NCI-H1436 (cell line): ENCODE data around the gene RAB9B.
A peak's percentile ranks its signal among the peaks of the same experiment; 100 is the strongest.

Experiments
- DNase-seq: peaks from one replicate; lab custom pipeline; 2025; lab: John Stamatoyannopoulos, UW

Gene RAB9B

DNA sequence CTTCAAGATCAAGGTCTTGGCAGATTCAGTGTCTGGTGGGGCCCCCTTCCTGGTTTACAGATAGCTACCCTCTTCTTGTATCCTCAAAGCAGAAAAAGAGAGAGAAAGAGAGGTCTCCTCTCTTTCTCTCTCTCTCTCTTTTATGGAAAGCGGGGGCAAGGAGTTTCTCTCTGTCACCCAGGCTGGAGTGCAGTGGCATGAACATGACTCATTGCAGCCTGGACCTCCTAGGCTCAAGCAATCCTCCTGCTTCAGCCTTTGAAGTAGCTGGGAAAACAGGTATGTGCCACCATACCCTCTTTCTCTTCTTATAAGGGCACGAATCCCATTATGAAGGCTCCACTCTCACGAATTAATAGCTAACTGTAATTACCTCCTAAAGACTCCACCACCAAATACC lies 20.2 kb downstream of the RAB9B start:
- DNase-seq, result no peak

DNA sequence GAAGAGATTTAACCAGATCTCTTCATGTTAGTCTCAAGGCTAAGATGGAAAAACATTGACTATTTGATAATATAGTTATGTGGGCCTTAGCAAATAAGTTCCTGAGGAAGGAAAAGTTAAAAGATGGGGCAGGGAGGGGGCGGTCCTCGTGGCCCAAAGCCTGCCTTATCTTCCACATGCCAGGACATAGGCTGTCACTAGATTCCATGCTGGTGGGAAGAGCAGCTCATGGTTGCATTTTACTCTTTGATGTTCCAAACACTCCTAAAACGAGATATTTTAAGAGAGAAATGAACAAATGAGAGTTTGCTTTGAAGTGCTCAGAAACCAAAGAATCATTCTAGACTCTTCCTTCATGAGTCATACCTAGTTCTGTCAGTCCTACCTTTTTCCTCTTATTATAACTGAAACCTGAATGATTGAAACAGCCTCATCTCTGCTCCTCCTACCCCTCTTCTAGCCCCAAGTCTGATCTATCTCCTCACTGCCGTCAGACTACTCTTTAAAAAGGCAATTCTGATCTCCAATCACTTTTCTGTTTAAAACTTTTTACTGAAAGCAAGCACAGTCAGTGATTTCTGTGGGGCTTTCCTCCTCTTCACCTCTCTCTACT lies 25.1 kb downstream of the RAB9B start:
- no peak for DNase-seq

DNA sequence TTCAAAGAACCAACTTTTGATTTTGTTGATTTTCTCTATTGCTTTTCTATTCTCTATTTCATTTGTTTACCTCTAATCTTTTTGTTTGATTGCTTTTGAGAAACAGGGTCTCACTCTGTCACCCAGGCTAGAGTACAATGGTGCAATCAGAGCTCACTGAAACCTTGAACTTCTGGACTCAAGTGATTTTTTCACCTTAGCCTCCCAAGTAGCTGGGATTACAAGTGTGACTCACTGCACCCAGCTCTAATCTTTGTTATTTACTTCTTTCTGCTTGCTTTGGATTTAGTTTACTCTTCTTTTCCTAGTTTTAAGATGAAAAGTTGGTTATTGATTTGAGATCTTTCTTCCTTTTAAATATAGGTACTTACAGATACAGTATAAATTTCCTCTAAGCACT lies 26.2 kb downstream of the RAB9B start:
- DNase-seq, result no peak

- no peak for DNase-seq
These were observed 31.7 kb downstream of the RAB9B start for GRCh38 chrX:103800318-103800717.

DNA sequence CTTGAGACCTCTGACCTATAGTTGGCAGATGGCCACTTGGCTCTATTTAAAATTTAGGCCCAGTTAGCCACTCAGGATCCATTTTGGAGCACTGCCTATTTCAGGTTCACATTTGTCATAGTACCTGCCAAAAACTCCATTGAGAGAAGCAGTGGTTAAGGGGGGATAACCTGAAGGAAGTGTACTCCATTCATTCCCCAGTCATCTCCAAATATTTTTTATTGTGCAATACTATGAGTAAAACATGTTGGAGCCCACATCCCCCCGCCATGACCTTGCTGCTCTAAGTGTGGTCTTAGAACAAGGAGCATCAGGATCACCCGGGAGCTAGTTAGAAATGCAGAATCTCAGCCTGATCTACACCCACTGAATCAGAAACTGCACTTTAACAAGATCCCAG lies 34.4 kb downstream of the RAB9B start:
- no peak for DNase-seq

- DNase-seq, result no peak
These were observed 37.9 kb downstream of the RAB9B start for GRCh38 chrX:103794119-103794518.

- no peak for DNase-seq
These were observed 38.5 kb downstream of the RAB9B start for GRCh38 chrX:103793545-103793940.

GRCh38 chrX:103792916-103793544 lies 39.0 kb downstream of the RAB9B start:
- DNase-seq, result no peak

GRCh38 chrX:103791826-103792485 lies 40.1 kb downstream of the RAB9B start:
- no peak for DNase-seq

DNA sequence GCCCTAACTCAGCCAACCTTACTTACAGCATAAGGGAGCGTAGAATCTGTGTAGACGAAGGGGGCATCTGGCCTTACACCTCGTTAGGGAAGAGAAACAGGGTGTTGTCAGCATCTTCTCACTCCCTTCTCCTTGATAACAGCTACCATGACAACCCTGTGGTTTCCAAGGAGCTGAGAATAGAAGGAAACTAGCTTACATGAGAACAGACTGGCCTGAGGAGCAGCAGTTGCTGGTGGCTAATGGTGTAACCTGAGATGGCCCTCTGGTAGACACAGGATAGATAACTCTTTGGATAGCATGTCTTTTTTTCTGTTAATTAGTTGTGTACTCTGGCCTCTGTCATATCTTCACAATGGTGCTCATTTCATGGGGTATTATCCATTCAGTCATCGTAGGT lies 40.8 kb downstream of the RAB9B start:
- DNase-seq, result no peak

GRCh38 chrX:103789004-103789403 lies 43.1 kb downstream of the RAB9B start:
- DNase-seq, result no peak

GRCh38 chrX:103783971-103784370 lies 48.1 kb downstream of the RAB9B start:
- DNase-seq, result no peak

- DNase-seq, result no peak
These were observed 48.9 kb downstream of the RAB9B start for GRCh38 chrX:103783196-103783595.

DNA sequence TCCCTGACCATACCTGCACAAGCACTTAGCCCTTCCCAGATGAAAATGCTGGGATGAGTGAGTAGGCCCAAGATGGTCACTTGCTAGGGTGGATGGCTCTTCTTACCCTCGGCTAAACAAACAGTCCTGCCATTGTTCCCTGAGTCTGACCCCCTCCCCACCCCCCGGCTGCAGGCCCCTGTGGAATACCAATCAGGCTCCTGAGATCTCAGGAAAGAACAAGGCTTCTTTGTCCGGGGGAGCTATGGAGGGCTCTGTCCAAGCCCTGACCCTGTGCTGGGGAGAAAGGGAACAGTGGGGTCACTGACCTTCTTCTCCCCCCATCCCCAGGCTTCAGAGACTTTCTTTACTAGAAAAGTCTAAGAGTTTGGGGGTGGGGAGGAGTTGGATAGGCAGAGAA lies 49.4 kb downstream of the RAB9B start:
- DNase-seq, result no peak

DNA sequence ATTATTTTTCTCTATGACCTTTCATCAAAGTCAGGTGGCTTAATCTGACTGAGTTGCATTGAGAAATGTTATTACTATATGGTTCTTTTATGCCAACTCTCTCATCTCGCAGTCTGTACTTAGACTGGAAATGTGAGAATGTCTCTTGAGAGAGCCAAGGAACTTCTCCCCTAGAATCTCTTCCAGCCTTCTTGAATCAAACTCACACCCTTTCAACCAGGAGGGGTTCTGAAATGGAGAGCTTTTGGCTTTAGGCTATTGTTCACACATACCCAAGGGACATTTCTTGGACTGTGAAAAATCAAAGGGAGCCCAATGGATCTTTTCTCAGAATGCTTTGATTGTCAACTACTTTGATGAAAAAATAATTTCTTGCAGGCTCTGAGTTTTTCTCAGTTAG lies 50.4 kb downstream of the RAB9B start:
- DNase-seq, result no peak

DNA sequence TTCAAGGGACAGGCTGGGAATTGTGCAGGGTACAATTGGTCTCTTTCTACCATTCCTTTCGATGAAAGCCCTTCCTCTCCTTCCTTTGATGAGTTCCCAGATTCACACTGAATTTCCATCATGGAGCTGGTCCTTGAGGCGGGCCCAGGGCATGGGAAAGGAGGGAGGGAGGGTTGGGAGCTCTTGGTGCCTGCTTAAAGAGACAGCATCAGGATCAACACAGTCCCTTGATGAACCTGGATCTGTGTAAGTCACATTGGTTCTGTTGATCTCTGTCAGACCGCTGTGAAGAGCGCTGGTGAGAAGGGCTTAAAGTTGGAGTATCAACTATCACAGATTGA lies 51.0 kb downstream of the RAB9B start:
- no peak for DNase-seq

DNA sequence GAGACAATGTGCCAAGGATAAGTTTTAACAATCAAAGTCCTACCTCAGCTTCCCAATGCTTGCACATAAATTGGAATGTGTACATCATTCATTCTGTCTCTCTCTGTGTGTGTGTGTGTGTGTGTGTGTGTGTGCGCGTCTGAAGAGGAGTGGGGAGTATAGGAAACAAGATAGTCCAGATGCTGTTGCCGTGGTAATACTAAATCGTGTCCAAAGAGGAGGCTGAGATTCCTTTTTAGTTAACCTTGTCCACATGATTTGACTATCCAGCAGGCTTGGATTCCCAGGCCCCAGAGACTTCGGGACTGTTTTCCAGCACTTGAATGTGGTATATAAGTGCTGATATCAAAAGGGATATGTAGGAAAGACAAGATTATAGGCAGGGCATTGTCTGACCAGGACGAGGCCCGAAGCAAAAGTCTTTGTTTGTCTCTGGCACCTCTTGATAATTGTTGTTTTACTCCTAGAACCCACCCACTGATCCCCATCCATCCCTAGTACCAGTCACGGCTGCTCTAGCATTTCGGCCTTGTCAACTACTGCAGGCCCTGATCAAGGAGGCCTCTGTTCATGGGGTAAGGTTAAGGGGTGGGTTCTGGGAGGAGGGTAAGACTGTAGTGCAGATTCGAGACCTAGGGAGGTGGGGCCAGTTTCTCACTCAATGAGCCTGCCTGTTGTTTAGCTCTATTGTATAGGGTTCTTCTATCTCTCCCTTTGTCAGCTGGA lies 51.6 kb downstream of the RAB9B start:
- no peak for DNase-seq

DNA sequence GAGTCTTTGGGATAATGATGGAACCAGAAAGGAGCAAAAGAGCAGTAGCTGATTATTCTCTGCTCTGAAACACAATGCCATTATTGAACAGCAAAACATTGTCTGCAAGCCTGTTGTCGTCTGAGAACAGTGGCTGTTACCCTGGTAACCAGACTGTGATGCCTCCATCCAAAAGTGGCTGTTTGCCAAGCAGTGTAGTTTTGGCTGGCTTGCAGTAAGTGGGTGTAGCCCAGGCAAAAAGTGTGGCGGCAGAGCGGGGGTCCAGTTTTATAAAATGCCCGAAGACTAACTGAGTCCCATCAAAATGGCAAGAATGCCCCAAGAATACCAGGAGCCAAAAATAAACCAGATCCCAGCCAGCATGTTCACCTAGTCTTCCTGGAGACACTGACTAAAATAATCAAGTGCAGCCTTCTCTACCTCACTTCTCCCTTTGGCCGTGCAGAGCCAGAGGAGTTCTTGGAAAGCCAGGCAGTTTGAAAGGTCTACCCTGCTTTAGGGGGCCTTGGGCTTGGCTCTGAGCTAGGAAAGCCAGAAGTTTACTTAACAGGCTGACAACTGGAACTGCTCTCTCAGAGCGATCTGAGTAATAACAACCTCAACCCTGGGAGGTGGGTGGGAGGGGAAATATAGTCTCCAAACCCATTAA lies 52.8 kb downstream of the RAB9B start:
- DNase-seq, result peak; percentile 59

DNA sequence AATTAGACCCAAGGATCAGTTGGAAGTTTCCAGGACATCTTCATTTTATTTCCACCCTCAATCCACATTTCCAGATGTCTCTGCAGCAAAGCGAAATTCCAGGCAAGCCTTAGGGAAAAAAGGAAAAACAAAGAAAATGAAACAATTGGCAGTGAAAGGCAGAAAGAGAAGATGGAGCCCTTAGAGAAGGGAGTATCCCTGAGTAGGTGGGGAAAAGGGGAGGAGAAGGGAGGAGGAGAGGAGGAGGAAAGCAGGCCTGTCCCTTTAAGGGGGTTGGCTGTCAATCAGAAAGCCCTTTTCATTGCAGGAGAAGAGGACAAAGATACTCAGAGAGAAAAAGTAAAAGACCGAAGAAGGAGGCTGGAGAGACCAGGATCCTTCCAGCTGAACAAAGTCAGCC lies 55.5 kb downstream of the RAB9B start, which contains the start of gene PLP1:
Gene PLP1 (plus strand): TSS at position 295 of the 400 bp plus-strand sequence. CDS start 156 bp downstream, outside the sequence.
- no peak for DNase-seq

DNA sequence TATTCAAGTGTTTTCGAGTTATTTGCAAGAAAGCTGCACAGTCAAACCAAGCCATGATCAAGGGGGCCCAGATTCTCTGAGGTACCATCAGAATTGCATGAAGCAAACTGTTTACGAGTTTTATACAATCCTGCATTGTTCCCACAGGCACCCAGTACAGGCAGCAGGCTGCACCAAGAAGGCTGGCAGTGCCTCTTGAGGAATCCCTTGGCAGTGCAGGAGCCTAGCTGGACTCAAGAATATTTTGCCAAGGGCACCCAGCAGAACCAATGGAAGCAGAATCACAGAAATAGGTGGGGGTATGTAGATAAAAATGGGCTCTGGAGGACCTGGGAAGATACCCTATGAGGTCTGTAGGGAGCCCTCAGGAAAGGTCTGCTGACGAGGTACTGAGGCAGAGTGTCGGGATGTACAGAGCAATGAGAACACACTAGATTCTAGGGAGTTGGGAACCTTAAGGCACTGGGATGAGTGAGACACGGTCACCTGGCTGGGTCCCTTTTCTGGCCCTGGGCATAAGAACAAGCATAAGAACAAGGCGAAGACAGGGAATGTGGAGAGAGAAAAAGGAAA lies 57.9 kb downstream of the RAB9B start:
- peak; percentile 59 for DNase-seq

GRCh38 chrX:103773445-103773844 lies 58.6 kb downstream of the RAB9B start:
- no peak for DNase-seq
